HepG2 (cell line): ENCODE results near the gene RBBP8NL. TPM values are rescaled to one million over a fixed set of nuclear protein-coding genes. Genes with fewer than 3 reads are reported as not detected.

Source experiments
- AGO2 ChIP-seq: fragments of 200-400 bp; formaldehyde crosslinking; optimal IDR thresholded peaks from 2 replicates; pipeline ENCODE3; 2017; ENCODE audit warnings: mild to moderate bottlenecking, low read depth, low read length, moderate library complexity
- CCAR2 ChIP-seq: fragments of 200-400 bp; formaldehyde crosslinking; optimal IDR thresholded peaks from 2 replicates; pipeline ENCODE3; 2018; ENCODE audit warnings: low read depth, mild to moderate bottlenecking, low read length, moderate library complexity
- CERS6 ChIP-seq: sonication (generic); formaldehyde crosslinking; IDR thresholded peaks from 2 replicates; pipeline ENCODE4 v1.5.0; 2020; ENCODE audit warnings: missing genetic modification reagents
- EED ChIP-seq: sonication (generic); formaldehyde crosslinking; IDR thresholded peaks from 2 replicates; pipeline ENCODE4 v1.5.0; 2020; ENCODE audit warnings: mild to moderate bottlenecking, missing genetic modification reagents
- FOXC1 ChIP-seq: sonication (generic); formaldehyde crosslinking; IDR thresholded peaks from 2 replicates; pipeline ENCODE4 v1.8.0; 2022; ENCODE audit warnings: mild to moderate bottlenecking, missing genetic modification reagents, borderline replicate concordance
- HHEX ChIP-seq: IDR thresholded peaks from 2 replicates; pipeline ENCODE4 v1.6.1; 2016; ENCODE audit warnings: control low read depth
- HMG20B ChIP-seq: conservative IDR thresholded peaks from 2 replicates; pipeline ENCODE4 v1.6.1; 2016; ENCODE audit warnings: missing genetic modification reagents, missing compliant biosample characterization
- JARID2 ChIP-seq: sonication (generic); formaldehyde crosslinking; IDR thresholded peaks from 2 replicates; pipeline ENCODE4 v1.8.1; 2023; ENCODE audit warnings: missing genetic modification reagents, inconsistent platforms; ENCODE audit not compliant: insufficient replicate concordance
- KLF9 ChIP-seq: IDR thresholded peaks from 2 replicates; pipeline ENCODE4 v1.6.1; 2016; ENCODE audit warnings: low read depth
- MED8 ChIP-seq: sonication (generic); formaldehyde crosslinking; IDR thresholded peaks from 2 replicates; pipeline ENCODE4 v1.8.1; 2023; ENCODE audit warnings: mild to moderate bottlenecking, missing genetic modification reagents; ENCODE audit not compliant: insufficient replicate concordance
- MYPOP ChIP-seq: sonication (generic); formaldehyde crosslinking; IDR thresholded peaks from 2 replicates; pipeline ENCODE4 v1.8.1; 2023; ENCODE audit warnings: mild to moderate bottlenecking, moderate library complexity, missing genetic modification reagents
- NKX3-1 ChIP-seq: sonication (generic); formaldehyde crosslinking; IDR thresholded peaks from 2 replicates; pipeline ENCODE4 v1.5.0; 2020; ENCODE audit warnings: missing genetic modification reagents
- NR2F6 ChIP-seq, 2 experiments: IDR thresholded peaks; 2 replicates each; pipeline ENCODE4 v1.6.1; 2016; ENCODE audit warnings: antibody characterized with exemption in 1 of 2, mild to moderate bottlenecking in 1 of 2
- RNF2 ChIP-seq: fragments of 450-650 bp; conservative IDR thresholded peaks from 2 replicates; pipeline ENCODE4 v1.6.1; 2016; ENCODE audit warnings: low read depth
- TCF7 ChIP-seq: sonication (generic); IDR thresholded peaks from 2 replicates; pipeline ENCODE4 v1.6.1; 2016; ENCODE audit warnings: antibody characterized with exemption, low read depth
- TFAP4 ChIP-seq: sonication (generic); IDR thresholded peaks from 2 replicates; pipeline ENCODE4 v1.6.1; 2016; ENCODE audit warnings: low read depth, borderline replicate concordance
- TMF1 ChIP-seq: sonication (generic); formaldehyde crosslinking; IDR thresholded peaks from 2 replicates; pipeline ENCODE4 v1.8.1; 2022; ENCODE audit warnings: low read depth, missing genetic modification reagents
- XRCC5 ChIP-seq: fragments of 200-400 bp; formaldehyde crosslinking; optimal IDR thresholded peaks from 2 replicates; pipeline ENCODE3; 2017; ENCODE audit warnings: mild to moderate bottlenecking, low read length
- ZFP37 ChIP-seq: sonication (generic); formaldehyde crosslinking; IDR thresholded peaks from 2 replicates; pipeline ENCODE4 v1.4.0; 2020; ENCODE audit warnings: missing genetic modification reagents, borderline replicate concordance
- ZNF234 ChIP-seq: sonication (generic); formaldehyde crosslinking; conservative IDR thresholded peaks from 2 replicates; pipeline ENCODE4 v1.5.1; 2020; ENCODE audit warnings: mild to moderate bottlenecking, missing genetic modification reagents
- ZNF441 ChIP-seq: sonication (generic); formaldehyde crosslinking; IDR thresholded peaks from 2 replicates; pipeline ENCODE4 v1.7.0; 2021; ENCODE audit warnings: missing genetic modification reagents, borderline replicate concordance
- ZNF672 ChIP-seq: sonication (generic); formaldehyde crosslinking; IDR thresholded peaks from 2 replicates; pipeline ENCODE4 v1.8.1; 2022; ENCODE audit warnings: missing genetic modification reagents
- polyA plus RNA-seq, 8 experiments: library from polyadenylated mRNA; depleted of rRNA in 3 of 8; stranded (reverse) in 7 of 8; unstranded in 1 of 8; fragments of >200 nt; fragmentation: Illumina TruSeq in 4 of 8; extraction: Trizol in 4 of 8; gene quantifications; 2 replicates each; pipeline versions ENCODE4 v1.2.1 to v1.2.3, GENCODE V29; 2011 to 2016; ENCODE audit warnings: low read depth in 4 of 8, missing spikeins in 1 of 8, mixed read lengths in 1 of 8; ENCODE audit not compliant: insufficient read depth in 1 of 8
- total RNA-seq, 5 experiments: library from RNA; depleted of rRNA; stranded (reverse); fragments of >200 nt; fragmentation: Illumina TruSeq; extraction: Trizol; gene quantifications; 2 replicates each; pipeline ENCODE4 v1.2.3, GENCODE V29; 2016; ENCODE audit warnings: low read depth in 1 of 5
- TF ChIP-seq, protein P1 (sequence below): sonication (generic); formaldehyde crosslinking; IDR thresholded peaks from 2 replicates; pipeline ENCODE4 v1.4.0; 2020; ENCODE audit warnings: mild to moderate bottlenecking, missing genetic modification reagents
- TF ChIP-seq, protein P2 (sequence below): sonication (generic); formaldehyde crosslinking; IDR thresholded peaks from 2 replicates; pipeline ENCODE4 v1.5.1; 2020; ENCODE audit warnings: mild to moderate bottlenecking, missing genetic modification reagents, borderline replicate concordance
- TF ChIP-seq, protein P3 (sequence below): IDR thresholded peaks from 2 replicates; pipeline ENCODE4 v1.6.1; 2016; ENCODE audit warnings: mild to moderate bottlenecking, missing biosample characterization, missing genetic modification reagents

The RBBP8NL gene
- total and polyA plus RNA-seq, 2 of the 13 experiments (the other 11 are each of a cell fraction or from before 2014, with no cell fraction given) = 0.69 to 0.86 TPM

- TF ChIP-seq CCAR2 (no peak), HHEX (CRISPR knock-in tag) (no peak), ZFP37 (CRISPR knock-in tag) (no peak), AGO2 (no peak), HMG20B (no peak), MED8 (CRISPR knock-in tag) (no peak), TMF1 (CRISPR knock-in tag) (no peak), EED (CRISPR knock-in tag) (peak; percentile 55; the same call in 1 of the 2 replicates), ZNF672 (CRISPR knock-in tag) (no peak), XRCC5 (peak; percentile 85), ZNF234 (no peak; the same call in 1 of the 2 replicates), KLF9 (no peak), NKX3-1 (CRISPR knock-in tag) (no peak), ZNF441 (CRISPR knock-in tag) (no peak), JARID2 (CRISPR knock-in tag) (no peak), TCF7 (no peak), RNF2 (no peak), MYPOP (CRISPR knock-in tag) (peak; percentile 49; the same call in 1 of the 2 replicates), NR2F6 (IDR thresholded peaks at IDR 0.05) (no peak), NR2F6 (CRISPR knock-in tag; IDR thresholded peaks at IDR 0.05) (peak; percentile 12; the same call in 1 of the 2 replicates), CERS6 (CRISPR knock-in tag) (no peak), FOXC1 (CRISPR knock-in tag) (no peak), TFAP4 (peak; percentile 31; the same call in 1 of the 2 replicates)
- TF ChIP-seq, protein P1, sequence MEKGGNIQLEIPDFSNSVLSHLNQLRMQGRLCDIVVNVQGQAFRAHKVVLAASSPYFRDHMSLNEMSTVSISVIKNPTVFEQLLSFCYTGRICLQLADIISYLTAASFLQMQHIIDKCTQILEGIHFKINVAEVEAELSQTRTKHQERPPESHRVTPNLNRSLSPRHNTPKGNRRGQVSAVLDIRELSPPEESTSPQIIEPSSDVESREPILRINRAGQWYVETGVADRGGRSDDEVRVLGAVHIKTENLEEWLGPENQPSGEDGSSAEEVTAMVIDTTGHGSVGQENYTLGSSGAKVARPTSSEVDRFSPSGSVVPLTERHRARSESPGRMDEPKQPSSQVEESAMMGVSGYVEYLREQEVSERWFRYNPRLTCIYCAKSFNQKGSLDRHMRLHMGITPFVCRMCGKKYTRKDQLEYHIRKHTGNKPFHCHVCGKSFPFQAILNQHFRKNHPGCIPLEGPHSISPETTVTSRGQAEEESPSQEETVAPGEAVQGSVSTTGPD (CRISPR knock-in tag) = no peak
- TF ChIP-seq, protein P2, sequence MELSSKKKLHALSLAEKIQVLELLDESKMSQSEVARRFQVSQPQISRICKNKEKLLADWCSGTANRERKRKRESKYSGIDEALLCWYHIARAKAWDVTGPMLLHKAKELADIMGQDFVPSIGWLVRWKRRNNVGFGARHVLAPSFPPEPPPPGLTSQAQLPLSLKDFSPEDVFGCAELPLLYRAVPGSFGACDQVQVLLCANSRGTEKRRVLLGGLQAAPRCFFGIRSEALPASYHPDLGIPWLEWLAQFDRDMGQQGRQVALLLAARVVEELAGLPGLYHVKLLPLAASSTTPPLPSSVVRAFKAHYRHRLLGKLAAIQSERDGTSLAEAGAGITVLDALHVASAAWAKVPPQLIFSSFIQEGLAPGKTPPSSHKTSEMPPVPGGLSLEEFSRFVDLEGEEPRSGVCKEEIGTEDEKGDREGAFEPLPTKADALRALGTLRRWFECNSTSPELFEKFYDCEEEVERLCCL (CRISPR knock-in tag) = no peak
- TF ChIP-seq, protein P3, sequence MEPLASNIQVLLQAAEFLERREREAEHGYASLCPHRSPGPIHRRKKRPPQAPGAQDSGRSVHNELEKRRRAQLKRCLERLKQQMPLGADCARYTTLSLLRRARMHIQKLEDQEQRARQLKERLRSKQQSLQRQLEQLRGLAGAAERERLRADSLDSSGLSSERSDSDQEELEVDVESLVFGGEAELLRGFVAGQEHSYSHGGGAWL (CRISPR knock-in tag) = no peak
These were observed 17.2 kb downstream of the RBBP8NL start (continued) for GRCh38 chr20:62409931-62410745.
